ENCODE results near the gene C3orf52.
"Not testable (repeated sequence)": the region's sequence is repeated elsewhere in the genome, so short reads cannot be mapped to it uniquely, and the experiment has no call there.

The C3orf52 gene, protein sequence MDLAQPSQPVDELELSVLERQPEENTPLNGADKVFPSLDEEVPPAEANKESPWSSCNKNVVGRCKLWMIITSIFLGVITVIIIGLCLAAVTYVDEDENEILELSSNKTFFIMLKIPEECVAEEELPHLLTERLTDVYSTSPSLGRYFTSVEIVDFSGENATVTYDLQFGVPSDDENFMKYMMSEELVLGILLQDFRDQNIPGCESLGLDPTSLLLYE

DNA sequence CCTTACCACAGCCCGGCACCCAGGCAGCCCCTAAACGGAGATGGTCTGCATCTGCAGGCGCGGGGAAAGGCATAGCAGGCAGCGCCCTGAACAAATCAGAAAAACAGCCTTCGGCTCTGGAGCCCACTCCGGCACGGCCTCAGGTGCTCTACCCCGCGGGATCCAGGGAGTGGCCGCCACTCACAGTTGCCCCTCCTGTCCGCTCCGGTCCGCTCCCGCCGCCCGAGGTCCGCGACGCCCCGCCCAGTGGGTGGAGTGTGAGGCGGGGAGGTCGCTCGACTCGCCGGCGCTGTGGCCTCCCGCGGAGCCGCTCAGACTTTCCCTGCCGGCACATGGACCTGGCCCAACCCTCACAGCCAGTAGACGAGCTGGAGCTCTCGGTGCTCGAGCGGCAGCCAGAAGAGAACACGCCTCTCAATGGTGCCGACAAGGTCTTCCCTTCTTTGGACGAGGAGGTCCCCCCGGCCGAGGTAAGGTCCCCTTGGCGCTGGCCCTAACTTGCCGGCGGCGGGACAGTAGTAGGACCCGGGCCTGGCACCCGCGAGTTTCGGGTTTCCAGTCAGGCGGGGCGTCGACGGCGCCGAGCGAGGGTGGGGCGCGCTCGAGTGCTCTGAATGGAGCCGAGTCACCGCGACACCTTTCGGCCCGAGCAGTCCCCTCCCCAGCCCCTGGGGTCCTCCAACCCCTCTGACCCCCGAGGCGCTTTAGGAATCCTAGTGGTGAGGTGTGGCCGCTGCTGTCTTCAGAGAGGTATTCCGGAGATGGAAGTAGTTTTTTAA, at the start of gene C3orf52:
Gene C3orf52 (plus strand): TSS at position 314 of the 779 bp plus-strand sequence. CDS start 19 bp downstream, at position 333.
- Histone ChIP-seq H3K9ac (peak within 1 kb of the TSS in 5 of 11 experiments; percentile 4 to 44 (median 31); a peak in 4 of 22 replicates), H3K9me3 (replicated peaks in 1 of 11) (peaks cover 0 to 19% (median 11%) of the 10 kb centered on the region in 11 experiments; a peak in 13 of 22 replicates), H3K27me3 (peaks cover 40 to 68% (median 52%) of the 10 kb centered on the region in 11 experiments), H3K4me3 (peak within 1 kb of the TSS; percentile 43 to 60 (median 53)), H3K27ac (no peak within 1 kb of the TSS), H3K4me2 (peak within 1 kb of the TSS; percentile 67 to 86 (median 76)), H4K20me1 (0 out of 22 replicates have a peak, but pooled peaks cover 0 to 10% (median 0%) of the 10 kb centered on the region in 11 experiments), H3K4me1 (peaks cover 13 to 22% (median 14%) of the 10 kb centered on the region in 10 experiments), H3K36me3 (no peaks in the 10 kb centered on the region)
- TF ChIP-seq Cebpa-rat (IDR thresholded peaks at IDR 0.05) = no peak

DNA sequence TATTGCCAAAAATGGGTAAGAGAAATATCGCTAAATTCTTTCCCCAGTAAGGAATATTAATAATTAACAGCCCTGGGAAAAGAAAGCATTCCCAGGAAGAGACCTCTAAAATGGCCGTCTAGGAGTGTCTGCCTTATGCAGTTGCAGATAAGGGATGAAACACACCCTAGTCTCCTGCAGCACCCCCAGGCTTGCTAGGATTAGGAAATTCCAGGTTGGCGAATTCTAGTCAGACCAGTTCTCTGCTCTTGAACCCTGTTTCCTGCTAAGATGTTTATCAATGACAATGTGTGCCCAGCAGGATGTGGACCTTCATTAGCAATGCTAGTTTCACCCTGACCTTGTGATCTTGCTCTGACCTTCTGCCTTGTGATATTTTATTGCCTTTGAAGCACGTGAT, 49.0 kb upstream of the C3orf52 start:
- H3K4me2 ChIP-seq; H3K4me3 ChIP-seq; H3K27ac ChIP-seq; H3K4me1 ChIP-seq; H4K20me1 ChIP-seq; H3K27me3 ChIP-seq; H3K9me3 ChIP-seq (replicated peaks in 1 of 11); H3K36me3 ChIP-seq; H3K9ac ChIP-seq: not testable (repeated sequence)

DNA sequence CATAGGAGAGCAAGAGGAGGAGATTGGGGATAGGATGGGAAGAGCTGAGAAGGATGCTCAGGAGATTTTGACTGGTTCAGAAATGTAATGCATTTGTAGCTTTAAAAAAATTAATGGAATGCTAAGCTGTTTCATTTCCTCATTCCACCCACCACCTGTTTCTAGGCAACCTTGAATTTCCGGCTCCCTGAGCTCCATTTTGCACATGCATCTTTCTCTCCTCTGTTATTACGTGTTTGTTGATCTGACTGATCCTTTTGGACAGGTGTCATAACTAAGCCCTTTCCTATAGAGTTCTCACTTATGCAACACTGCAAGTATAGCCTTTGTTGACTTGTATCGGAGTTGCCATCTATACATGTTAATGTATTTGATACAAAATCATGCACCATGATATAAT, 47.3 kb upstream of the C3orf52 start:
- Histone ChIP-seq H3K9ac (no peak overlapping the region), H3K4me1 (no peaks in the 10 kb centered on the region; a peak in 1 of 20 replicates), H3K4me2 (no peak overlapping the region), H3K9me3 (replicated peaks in 1 of 11) (peaks cover 0 to 6% (median 0%) of the 10 kb centered on the region in 11 experiments; a peak in 1 of 22 replicates), H3K4me3 (no peak overlapping the region), H3K36me3 (no peaks in the 10 kb centered on the region), H4K20me1 (no peaks in the 10 kb centered on the region), H3K27me3 (no peaks in the 10 kb centered on the region), H3K27ac (no peak overlapping the region)
- TF ChIP-seq Cebpa-rat (IDR thresholded peaks at IDR 0.05) = no peak

- TF ChIP-seq Cebpa-rat (IDR thresholded peaks at IDR 0.05) = no peak
- no peak overlapping the region for H3K27ac ChIP-seq
- H3K4me3 ChIP-seq = no peak overlapping the region
- peaks cover 0 to 6% (median 0%) of the 10 kb centered on the region in 11 experiments; a peak in 1 of 22 replicates for H3K9me3 ChIP-seq (replicated peaks in 1 of 11)
- H3K36me3 ChIP-seq = no peaks in the 10 kb centered on the region
- no peaks in the 10 kb centered on the region; a peak in 1 of 20 replicates for H3K4me1 ChIP-seq
- H4K20me1 ChIP-seq = no peaks in the 10 kb centered on the region
- no peaks in the 10 kb centered on the region for H3K27me3 ChIP-seq
- H3K4me2 ChIP-seq = no peak overlapping the region
- H3K9ac ChIP-seq = no peak overlapping the region
Measured at GRCh38 chr3:112041321-112041720, 44.9 kb upstream of the C3orf52 start.

GRCh38 chr3:112042842-112043280, 43.3 kb upstream of the C3orf52 start:
- no peak for TF ChIP-seq Cebpa-rat (IDR thresholded peaks at IDR 0.05)
- Histone ChIP-seq H3K36me3 (no peaks in the 10 kb centered on the region), H3K4me2 (no peak overlapping the region), H3K9ac (no peak overlapping the region), H3K27me3 (no peaks in the 10 kb centered on the region), H3K27ac (no peak overlapping the region), H3K4me1 (no peaks in the 10 kb centered on the region; a peak in 1 of 20 replicates), H3K9me3 (replicated peaks in 1 of 11) (no peaks in the 10 kb centered on the region), H4K20me1 (no peaks in the 10 kb centered on the region), H3K4me3 (no peak overlapping the region)

- no peak overlapping the region for H3K27ac ChIP-seq
- H4K20me1 ChIP-seq = no peaks in the 10 kb centered on the region
- H3K4me2 ChIP-seq = no peak overlapping the region
- no peaks in the 10 kb centered on the region for H3K9me3 ChIP-seq (replicated peaks in 1 of 11)
- H3K4me1 ChIP-seq = no peaks in the 10 kb centered on the region; a peak in 1 of 20 replicates
- H3K36me3 ChIP-seq = no peaks in the 10 kb centered on the region
- no peak overlapping the region for H3K9ac ChIP-seq
- H3K4me3 ChIP-seq = no peak overlapping the region
- H3K27me3 ChIP-seq = no peaks in the 10 kb centered on the region
- no peak for TF ChIP-seq Cebpa-rat (IDR thresholded peaks at IDR 0.05)
Measured at GRCh38 chr3:112043621-112044201, 42.5 kb upstream of the C3orf52 start.

DNA sequence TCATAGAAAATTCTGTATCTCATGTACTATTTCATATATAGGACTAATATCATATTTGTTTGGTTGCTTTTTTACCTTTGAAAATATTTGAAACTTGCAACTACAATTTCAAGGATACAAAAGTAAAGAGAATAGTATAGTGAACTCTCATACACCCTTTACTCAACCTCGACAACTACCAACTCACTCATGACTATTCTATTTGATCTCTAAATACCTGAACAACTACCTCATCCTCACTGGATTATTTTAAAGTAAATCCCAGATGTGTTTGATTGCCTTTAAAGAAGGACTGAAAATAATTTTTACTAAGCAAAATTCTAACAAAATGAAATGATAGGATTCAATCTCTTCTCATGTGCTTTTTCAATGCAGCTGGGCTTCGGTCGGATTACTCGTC, 39.6 kb upstream of the C3orf52 start:
- H3K36me3 ChIP-seq = no peaks in the 10 kb centered on the region
- no peak for TF ChIP-seq Cebpa-rat (IDR thresholded peaks at IDR 0.05)

GRCh38 chr3:112047264-112047663, 38.9 kb upstream of the C3orf52 start:
- Histone ChIP-seq H3K9ac (no peak overlapping the region), H3K4me3 (no peak overlapping the region), H3K27ac (no peak overlapping the region), H3K36me3 (no peaks in the 10 kb centered on the region), H3K27me3 (no peaks in the 10 kb centered on the region), H4K20me1 (no peaks in the 10 kb centered on the region), H3K4me1 (no peaks in the 10 kb centered on the region), H3K9me3 (replicated peaks in 1 of 11) (no peaks in the 10 kb centered on the region), H3K4me2 (no peak overlapping the region)
- TF ChIP-seq Cebpa-rat (IDR thresholded peaks at IDR 0.05) = no peak

More for the DNA sequence above, 39.6 kb upstream of the C3orf52 start:
- Histone ChIP-seq H4K20me1 (no peaks in the 10 kb centered on the region), H3K27me3 (no peaks in the 10 kb centered on the region), H3K9me3 (replicated peaks in 1 of 11) (no peaks in the 10 kb centered on the region), H3K27ac (no peak overlapping the region), H3K4me1 (no peaks in the 10 kb centered on the region), H3K4me2 (no peak overlapping the region), H3K9ac (no peak overlapping the region), H3K4me3 (no peak overlapping the region)

- Histone ChIP-seq H3K4me2 (no peak overlapping the region), H3K9me3 (replicated peaks in 1 of 11) (no peaks in the 10 kb centered on the region), H3K27me3 (no peaks in the 10 kb centered on the region), H3K4me3 (no peak overlapping the region), H3K36me3 (no peaks in the 10 kb centered on the region), H3K9ac (no peak overlapping the region), H3K27ac (no peak overlapping the region), H4K20me1 (no peaks in the 10 kb centered on the region), H3K4me1 (no peaks in the 10 kb centered on the region)
- no peak for TF ChIP-seq Cebpa-rat (IDR thresholded peaks at IDR 0.05)
Measured at GRCh38 chr3:112048911-112049310, 37.3 kb upstream of the C3orf52 start.
